ENCODE data around the gene SCG5.

SCG5 gene

GRCh38 chr15:32700501-32701150 lies 59.1 kb downstream of the SCG5 start:
- H3K4me3 ChIP-seq (ENCODE audit: low read depth, low read length): no peak overlapping the region
- TF ChIP-seq CTCF (IDR thresholded peaks at IDR 0.05; ENCODE audit: low read depth, low read length): no peak

GRCh38 chr15:32701863-32702262 lies 60.4 kb downstream of the SCG5 start:
- no peak for TF ChIP-seq CTCF (IDR thresholded peaks at IDR 0.05; ENCODE audit: low read depth, low read length)
- no peak overlapping the region for H3K4me3 ChIP-seq (ENCODE audit: low read depth, low read length)

GRCh38 chr15:32704395-32704981 lies 63.0 kb downstream of the SCG5 start:
- no peak for TF ChIP-seq CTCF (IDR thresholded peaks at IDR 0.05; ENCODE audit: low read depth, low read length)
- H3K4me3 ChIP-seq (ENCODE audit: low read depth, low read length): no peak overlapping the region

- no peak overlapping the region for H3K4me3 ChIP-seq (ENCODE audit: low read depth, low read length)
- TF ChIP-seq CTCF (IDR thresholded peaks at IDR 0.05; ENCODE audit: low read depth, low read length): no peak
Observed at GRCh38 chr15:32705446-32705845, 63.9 kb downstream of the SCG5 start.

- no peak for TF ChIP-seq CTCF (IDR thresholded peaks at IDR 0.05; ENCODE audit: low read depth, low read length)
- H3K4me3 ChIP-seq (ENCODE audit: low read depth, low read length): no peak overlapping the region
Observed at GRCh38 chr15:32706704-32707103, 65.2 kb downstream of the SCG5 start.

DNA sequence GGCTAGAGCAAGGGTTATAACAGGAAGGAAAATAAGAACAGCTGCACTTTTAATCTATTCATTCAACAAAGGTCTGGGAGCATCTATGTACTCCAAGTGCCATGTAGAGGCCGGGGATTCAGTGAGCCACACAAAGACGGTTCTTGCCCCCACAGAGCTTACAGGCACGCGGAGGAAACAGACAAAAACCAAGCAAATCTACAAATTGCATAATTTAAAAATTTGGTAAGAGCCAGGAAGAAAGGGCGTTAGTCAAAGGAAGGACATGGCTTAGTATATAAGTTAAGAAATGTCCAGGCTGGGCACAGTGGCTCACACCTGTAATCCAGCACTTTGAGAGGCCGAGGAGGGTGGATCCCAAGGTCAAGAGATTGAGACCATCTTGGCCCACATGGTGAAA lies 65.9 kb downstream of the SCG5 start:
- no peak for TF ChIP-seq CTCF (IDR thresholded peaks at IDR 0.05; ENCODE audit: low read depth, low read length)
- no peak overlapping the region for H3K4me3 ChIP-seq (ENCODE audit: low read depth, low read length)

GRCh38 chr15:32709295-32710033 lies 68.0 kb downstream of the SCG5 start:
- H3K4me3 ChIP-seq (ENCODE audit: low read depth, low read length): no peak overlapping the region
- no peak for TF ChIP-seq CTCF (IDR thresholded peaks at IDR 0.05; ENCODE audit: low read depth, low read length)
